ENCODE results near the gene ZEB1.
"Not testable (repeated sequence)": the region's sequence is repeated elsewhere in the genome, so short reads cannot be mapped to it uniquely, and the experiment has no call there.

Gene ZEB1

GRCh38 chr10:31515116-31515515 is 196.1 kb downstream of the ZEB1 start:
- no peak for DNase-seq

GRCh38 chr10:31515819-31516402 is 196.9 kb downstream of the ZEB1 start:
- no peak for DNase-seq

GRCh38 chr10:31520986-31521831 is 202.2 kb downstream of the ZEB1 start:
- DNase-seq: no peak

DNA sequence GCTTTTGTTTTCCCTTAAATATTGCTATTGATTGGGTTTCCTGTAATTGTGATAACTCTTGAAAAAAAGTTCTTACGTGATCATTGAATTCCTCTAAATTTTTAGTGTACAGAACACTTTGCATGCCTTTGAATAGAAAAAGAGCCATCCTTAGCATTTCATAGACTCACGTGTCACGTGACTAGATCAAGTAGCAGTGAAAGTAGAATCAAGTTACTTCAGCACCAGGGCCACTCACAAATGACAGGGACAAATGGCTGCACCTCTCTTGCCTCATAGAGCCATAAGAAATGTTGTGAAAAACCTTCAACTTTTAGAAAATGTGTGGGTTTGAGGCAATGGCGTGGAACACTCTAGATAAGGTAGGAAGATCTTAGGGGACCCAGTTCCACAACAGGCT is 203.8 kb downstream of the ZEB1 start:
- DNase-seq: no peak

DNA sequence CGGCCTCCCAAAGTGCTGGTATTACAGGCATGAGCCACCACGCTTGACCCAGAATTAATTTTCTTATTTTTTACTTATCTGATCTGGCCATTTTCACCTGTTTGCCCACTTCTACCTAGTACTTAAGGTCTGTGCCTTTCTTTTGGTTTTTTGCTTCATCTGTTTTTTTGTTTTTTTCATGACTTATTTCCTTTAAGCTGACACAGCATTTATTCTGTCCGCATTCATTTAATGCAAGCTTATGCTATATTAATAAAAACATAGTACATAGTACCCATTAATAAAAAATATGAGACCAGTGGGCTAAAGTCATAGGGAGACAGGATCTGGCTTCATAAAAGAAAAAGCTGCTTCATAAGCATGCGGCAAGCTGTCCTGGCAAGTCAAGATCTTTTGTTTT is 205.4 kb downstream of the ZEB1 start:
- no peak for DNase-seq

- no peak for DNase-seq
These were observed 207.2 kb downstream of the ZEB1 start for GRCh38 chr10:31526178-31526577.

- no peak for DNase-seq
These were observed 207.7 kb downstream of the ZEB1 start for GRCh38 chr10:31526681-31527080.

DNA sequence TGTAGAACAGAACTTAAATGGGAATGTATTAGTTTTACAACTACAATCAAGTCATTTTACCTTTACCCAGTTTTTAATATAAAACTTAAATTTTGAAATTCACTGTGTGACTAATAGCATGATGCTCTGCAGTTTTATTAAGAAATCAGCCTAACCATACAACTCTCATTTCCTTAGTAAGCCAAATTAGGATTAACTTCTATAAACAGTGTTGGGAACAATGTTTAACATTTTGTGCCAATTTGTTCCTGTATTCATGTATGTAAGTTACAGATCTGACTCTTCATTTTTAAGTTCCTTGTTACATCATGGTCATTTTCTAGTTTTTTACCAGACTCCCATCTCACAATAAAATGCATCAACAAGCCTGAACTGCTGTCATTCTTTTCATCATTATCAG is 209.8 kb downstream of the ZEB1 start:
- no peak for DNase-seq

DNA sequence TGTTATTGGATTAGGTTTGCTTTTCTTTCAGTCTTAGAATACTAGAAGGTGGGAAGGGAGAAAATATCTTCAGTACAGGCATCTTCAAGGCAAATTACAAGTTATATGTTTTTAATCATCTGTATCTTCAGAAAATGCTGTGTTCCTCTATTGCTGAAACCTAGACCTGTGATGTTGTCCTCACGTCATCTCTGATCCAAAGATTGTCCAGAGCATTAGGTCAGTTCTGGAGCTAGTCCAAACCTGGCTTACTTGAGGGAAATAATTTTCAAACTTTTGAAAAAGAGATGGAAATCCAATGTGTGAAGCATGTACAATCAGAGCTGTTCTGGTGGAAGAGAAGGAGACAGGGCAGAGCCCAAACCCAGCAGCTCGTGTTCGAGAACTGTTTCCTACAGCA is 217.3 kb downstream of the ZEB1 start:
- DNase-seq: no peak

DNA sequence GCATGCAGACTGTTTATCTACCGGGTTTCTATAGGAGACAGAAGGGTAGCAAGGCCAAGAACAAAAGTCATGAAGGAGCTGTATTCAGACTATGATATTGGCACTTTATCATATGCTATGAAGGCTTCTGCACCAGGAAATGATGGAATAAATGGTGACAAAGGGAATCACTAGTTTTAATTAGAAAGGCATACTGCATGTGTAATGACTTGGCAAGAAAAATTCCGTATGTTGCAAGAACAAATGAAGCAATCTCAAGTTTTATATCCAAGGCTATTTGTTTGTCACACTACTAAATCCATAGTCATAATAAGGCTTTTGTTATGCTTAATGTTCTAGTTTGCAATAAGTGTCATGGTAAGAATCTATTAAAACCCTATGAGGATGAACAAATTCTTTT is 230.9 kb downstream of the ZEB1 start:
- DNase-seq: no peak

- no peak for DNase-seq
These were observed 235.5 kb downstream of the ZEB1 start for GRCh38 chr10:31554556-31554955.

GRCh38 chr10:31557854-31558253 is 238.8 kb downstream of the ZEB1 start:
- DNase-seq: no peak

- DNase-seq: not testable (repeated sequence)
These were observed 249.3 kb downstream of the ZEB1 start for GRCh38 chr10:31568252-31568861.

DNA sequence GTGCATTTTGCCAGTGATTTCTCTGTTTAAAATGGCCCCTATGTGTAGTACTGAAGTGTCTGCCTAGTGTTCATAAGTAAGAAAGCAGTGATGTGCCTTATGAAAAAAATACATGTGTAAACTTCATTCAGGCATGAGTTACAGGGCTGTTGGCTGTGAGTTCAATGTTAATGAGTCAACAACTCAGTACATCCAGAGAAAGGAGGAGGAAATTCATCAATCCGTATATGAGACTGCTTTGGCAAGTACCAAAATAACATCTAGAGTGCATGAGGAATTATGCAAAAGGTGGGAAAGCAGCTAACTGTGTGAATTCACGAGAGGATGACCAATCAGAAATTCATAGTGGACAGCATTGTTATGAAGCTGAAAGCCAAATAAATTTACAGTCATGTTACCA is 255.6 kb downstream of the ZEB1 start:
- no peak for DNase-seq

GRCh38 chr10:31578181-31578852 is 259.3 kb downstream of the ZEB1 start:
- no peak for DNase-seq

- DNase-seq: no peak
These were observed 259.9 kb downstream of the ZEB1 start for GRCh38 chr10:31578951-31579350.

Measured in hippocampal formation (tissue), 2 donors.